ENCODE results near the gene SLC39A11.

The SLC39A11 gene

GRCh38 chr17:73029021-73029420 is 63.5 kb downstream of the SLC39A11 start:
- no peak overlapping the region for H3K4me3 ChIP-seq (ENCODE audit: low read length)
- TF ChIP-seq CTCF (conservative IDR thresholded peaks at IDR 0.05; ENCODE audit: low read length): no peak
- no peak for DNase-seq (ENCODE audit: low read depth)

- peak; percentile 92 for DNase-seq (ENCODE audit: low read depth)
- H3K4me3 ChIP-seq (ENCODE audit: low read length): no peak overlapping the region
- TF ChIP-seq CTCF (conservative IDR thresholded peaks at IDR 0.05; ENCODE audit: low read length): no peak
Observed at GRCh38 chr17:73028299-73028755, 64.2 kb downstream of the SLC39A11 start.

- H3K4me3 ChIP-seq (ENCODE audit: low read length): no peak overlapping the region
- peak; percentile 6; the same call in 1 of the 2 replicates for TF ChIP-seq CTCF (conservative IDR thresholded peaks at IDR 0.05; ENCODE audit: low read length)
- peak; percentile 89 for DNase-seq (ENCODE audit: low read depth)
Observed at GRCh38 chr17:73027130-73027741, 65.3 kb downstream of the SLC39A11 start.

GRCh38 chr17:73025041-73025560 is 67.4 kb downstream of the SLC39A11 start:
- no peak for DNase-seq (ENCODE audit: low read depth)
- no peak overlapping the region for H3K4me3 ChIP-seq (ENCODE audit: low read length)
- TF ChIP-seq CTCF (conservative IDR thresholded peaks at IDR 0.05; ENCODE audit: low read length): no peak

GRCh38 chr17:73023759-73024158 is 68.7 kb downstream of the SLC39A11 start:
- DNase-seq (ENCODE audit: low read depth): no peak
- no peak for TF ChIP-seq CTCF (conservative IDR thresholded peaks at IDR 0.05; ENCODE audit: low read length)
- no peak overlapping the region for H3K4me3 ChIP-seq (ENCODE audit: low read length)

- no peak overlapping the region for H3K4me3 ChIP-seq (ENCODE audit: low read length)
- no peak for TF ChIP-seq CTCF (conservative IDR thresholded peaks at IDR 0.05; ENCODE audit: low read length)
- no peak for DNase-seq (ENCODE audit: low read depth)
Observed at GRCh38 chr17:73022694-73023093, 69.8 kb downstream of the SLC39A11 start.

- TF ChIP-seq CTCF (conservative IDR thresholded peaks at IDR 0.05; ENCODE audit: low read length): no peak
- no peak overlapping the region for H3K4me3 ChIP-seq (ENCODE audit: low read length)
- no peak for DNase-seq (ENCODE audit: low read depth)
Observed at GRCh38 chr17:73021771-73022170, 70.7 kb downstream of the SLC39A11 start.
